ENCODE results near the gene LTB4R.

The LTB4R gene

GRCh38 chr14:24299255-24300191 is 11.8 kb upstream of the LTB4R start, which contains the start of the genes DHRS1 and NOP9:
Gene DHRS1, minus strand, starts transcription at chr14:24299780. Its CDS starts 674 bp downstream, at chr14:24299106.
Gene NOP9, plus strand, starts transcription at chr14:24299850. Its CDS starts 105 bp downstream, at chr14:24299955.
- peaks cover 50% of the 10 kb centered on the region for H3K36me3 ChIP-seq

GRCh38 chr14:24300326-24300980 is 10.8 kb upstream of the LTB4R start:
- Histone ChIP-seq H4K20me1 (peaks cover 25% of the 10 kb centered on the region), H3K27me3 (no peaks in the 10 kb centered on the region), H3K9me3 (no peaks in the 10 kb centered on the region), H3K4me2 (peak overlapping the region; percentile 99), H3K4me1 (peaks cover 53% of the 10 kb centered on the region), H3K9ac (peak overlapping the region; percentile 88), H3K4me3 (peak overlapping the region; percentile 87), H3K36me3 (peaks cover 56% of the 10 kb centered on the region), H3K27ac (peak overlapping the region; percentile 76)
- TF ChIP-seq Cebpa-rat (IDR thresholded peaks at IDR 0.05), result no peak

More at GRCh38 chr14:24299255-24300191, 11.8 kb upstream of the LTB4R start, which contains the start of the genes DHRS1 and NOP9:
- H3K4me2 ChIP-seq, result peak within 1 kb of the TSS; percentile 99
- H3K9me3 ChIP-seq, result no peaks in the 10 kb centered on the region
- H3K27me3 ChIP-seq, result no peaks in the 10 kb centered on the region
- peak within 1 kb of the TSS; percentile 88 for H3K9ac ChIP-seq
- H3K27ac ChIP-seq, result peak within 1 kb of the TSS; percentile 76
- peak within 1 kb of the TSS; percentile 87 for H3K4me3 ChIP-seq
- no peak for TF ChIP-seq Cebpa-rat (IDR thresholded peaks at IDR 0.05)
- H4K20me1 ChIP-seq, result peaks cover 25% of the 10 kb centered on the region
- H3K4me1 ChIP-seq, result peaks cover 53% of the 10 kb centered on the region

GRCh38 chr14:24304019-24304387 is 7.3 kb upstream of the LTB4R start:
- no peak overlapping the region for H3K4me3 ChIP-seq
- H3K9ac ChIP-seq, result no peak overlapping the region
- peaks cover 82% of the 10 kb centered on the region for H3K36me3 ChIP-seq
- H3K27me3 ChIP-seq, result no peaks in the 10 kb centered on the region
- TF ChIP-seq Cebpa-rat (IDR thresholded peaks at IDR 0.05), result no peak
- no peaks in the 10 kb centered on the region for H3K9me3 ChIP-seq
- H3K4me2 ChIP-seq, result no peak overlapping the region
- peaks cover 25% of the 10 kb centered on the region for H4K20me1 ChIP-seq
- H3K27ac ChIP-seq, result no peak overlapping the region
- H3K4me1 ChIP-seq, result peaks cover 33% of the 10 kb centered on the region

GRCh38 chr14:24307156-24307574 is 4.1 kb upstream of the LTB4R start:
- peaks cover 44% of the 10 kb centered on the region for H3K4me1 ChIP-seq
- H3K9me3 ChIP-seq, result no peaks in the 10 kb centered on the region
- no peak overlapping the region for H3K9ac ChIP-seq
- peaks cover 15% of the 10 kb centered on the region for H4K20me1 ChIP-seq
- TF ChIP-seq Cebpa-rat (IDR thresholded peaks at IDR 0.05), result no peak
- no peak overlapping the region for H3K27ac ChIP-seq
- H3K27me3 ChIP-seq, result no peaks in the 10 kb centered on the region
- peaks cover 75% of the 10 kb centered on the region for H3K36me3 ChIP-seq
- no peak overlapping the region for H3K4me3 ChIP-seq
- no peak overlapping the region for H3K4me2 ChIP-seq

GRCh38 chr14:24307575-24308341 is 3.5 kb upstream of the LTB4R start, which contains the start of gene CIDEB:
Gene CIDEB, minus strand, starts transcription at chr14:24307977. Its CDS starts 119 bp downstream, at chr14:24307858.
- peaks cover 69% of the 10 kb centered on the region for H3K36me3 ChIP-seq
- H4K20me1 ChIP-seq, result peaks cover 10% of the 10 kb centered on the region
- no peak within 1 kb of the TSS for H3K9ac ChIP-seq
- H3K4me1 ChIP-seq, result peaks cover 50% of the 10 kb centered on the region
- no peak within 1 kb of the TSS for H3K27ac ChIP-seq
- no peaks in the 10 kb centered on the region for H3K27me3 ChIP-seq
- no peak for TF ChIP-seq Cebpa-rat (IDR thresholded peaks at IDR 0.05)
- H3K4me3 ChIP-seq, result no peak within 1 kb of the TSS
- H3K4me2 ChIP-seq, result 0 out of 2 replicates have a peak within 1 kb of the TSS, but pooled peaks have one; percentile 31
- H3K9me3 ChIP-seq, result no peaks in the 10 kb centered on the region

GRCh38 chr14:24308342-24309124 is 2.8 kb upstream of the LTB4R start:
- Histone ChIP-seq H3K9me3 (no peaks in the 10 kb centered on the region), H4K20me1 (peaks cover 10% of the 10 kb centered on the region), H3K4me1 (peaks cover 58% of the 10 kb centered on the region), H3K36me3 (peaks cover 61% of the 10 kb centered on the region), H3K9ac (no peak overlapping the region), H3K4me3 (no peak overlapping the region), H3K4me2 (0 out of 2 replicates have a peak overlapping the region, but pooled peaks have one; percentile 31), H3K27me3 (no peaks in the 10 kb centered on the region), H3K27ac (no peak overlapping the region)
- TF ChIP-seq Cebpa-rat (IDR thresholded peaks at IDR 0.05), result no peak

- H3K27ac ChIP-seq, result peak within 1 kb of the TSS; percentile 94
- peak within 1 kb of the TSS; percentile 96 for H3K4me2 ChIP-seq
- H3K9ac ChIP-seq, result peak within 1 kb of the TSS; percentile 83
- peak within 1 kb of the TSS; percentile 68 for H3K4me3 ChIP-seq
- no peaks in the 10 kb centered on the region for H3K9me3 ChIP-seq
- H3K4me1 ChIP-seq, result peaks cover 69% of the 10 kb centered on the region
- no peak for TF ChIP-seq Cebpa-rat (IDR thresholded peaks at IDR 0.05)
- peaks cover 49% of the 10 kb centered on the region for H3K36me3 ChIP-seq
- H4K20me1 ChIP-seq, result peaks cover 10% of the 10 kb centered on the region
- no peaks in the 10 kb centered on the region for H3K27me3 ChIP-seq
These were observed 1.6 kb upstream of the LTB4R start, which contains the start of gene LTB4R2 for GRCh38 chr14:24309538-24310264. Gene LTB4R2, plus strand, starts transcription at chr14:24310140. Its CDS starts 525 bp downstream, at chr14:24310665.

GRCh38 chr14:24310265-24310645 is 1.0 kb upstream of the LTB4R start:
- no peak for TF ChIP-seq Cebpa-rat (IDR thresholded peaks at IDR 0.05)
- Histone ChIP-seq H3K4me2 (peak overlapping the region; percentile 96), H3K27ac (peak overlapping the region; percentile 94), H3K9me3 (no peaks in the 10 kb centered on the region), H3K9ac (peak overlapping the region; percentile 47), H3K4me3 (peak overlapping the region; percentile 68), H3K36me3 (peaks cover 44% of the 10 kb centered on the region), H4K20me1 (peaks cover 10% of the 10 kb centered on the region), H3K4me1 (peaks cover 75% of the 10 kb centered on the region), H3K27me3 (no peaks in the 10 kb centered on the region)
